Endothelial cell of umbilical vein (primary cell): ENCODE measurements around the gene AUTS2. TPM values are rescaled to one million over a fixed set of nuclear protein-coding genes. Genes with fewer than 3 reads are reported as not detected.

Source experiments
- BruUV-seq: library from RNA; stranded (reverse); fragments of 400-500 nt; replicated peaks from 2 replicates; lab custom pipeline; 2021; lab: Mats Ljungman, UMichigan
- CTCF ChIA-PET: fragments of 300-600, 350-600 bp; sonication (Branson Sonifier 250); formaldehyde crosslinking; loops from one replicate; lab custom pipeline; 2021; ENCODE audit warnings: antibody characterized with exemption, inconsistent platforms; lab: Charles Lee
- POLR2A ChIA-PET: fragments of 300-600, 350-600 bp; sonication (Branson Sonifier 250); formaldehyde crosslinking; loops from one replicate; lab custom pipeline; 2021; ENCODE audit warnings: antibody characterized with exemption, inconsistent platforms; lab: Charles Lee
- DNase-seq: peaks from one replicate; pipeline ENCODE4 v3.0.0-alpha.2; 2011; ENCODE audit warnings: low read depth, low spot score
- FAIRE-seq: peaks from 2 replicates; lab custom pipeline; 2011; peaks lifted over from hg19 to GRCh38; lab: Jason Lieb, UNC
- H2AFZ ChIP-seq: 2 replicates; pipeline ENCODE4 v1.6.0; 2012; ENCODE audit warnings: low read depth, low read length, control low read depth, inconsistent platforms
- H3K27ac ChIP-seq: 2 replicates; pipeline ENCODE4 v1.5.1; 2011; ENCODE audit warnings: low read depth, mild to moderate bottlenecking, control low read depth, low read length, moderate library complexity; ENCODE audit not compliant: insufficient read depth
- H3K27me3 ChIP-seq, 2 experiments: 2 replicates each; pipeline versions ENCODE4 v1.6.0 to v1.6.1; 2011; ENCODE audit warnings: low read length in 2 of 2, mixed read lengths in 1 of 2; ENCODE audit not compliant: control insufficient read depth in 2 of 2, insufficient read depth in 2 of 2
- H3K36me3 ChIP-seq, 2 experiments: 2 replicates in 1 of 2; 3 replicates in 1 of 2; pipeline ENCODE4 v1.5.1; 2011; ENCODE audit warnings: low read length in 2 of 2, mild to moderate bottlenecking in 1 of 2, moderate library complexity in 1 of 2; ENCODE audit not compliant: control insufficient read depth in 2 of 2, insufficient read depth in 2 of 2; ENCODE audit errors: extremely low read depth in 1 of 2
- H3K4me1 ChIP-seq: 3 replicates; pipeline ENCODE4 v1.5.1; 2011; ENCODE audit warnings: mild to moderate bottlenecking, low read length; ENCODE audit not compliant: control insufficient read depth, insufficient read depth; ENCODE audit errors: extremely low read depth
- H3K4me2 ChIP-seq: 2 replicates; pipeline ENCODE4 v1.6.1; 2011; ENCODE audit warnings: low read length, control low read depth, mixed read lengths; ENCODE audit not compliant: insufficient read depth
- H3K4me3 ChIP-seq, 3 experiments: fragments of 200-600 bp in 1 of 3; sonication (generic), shearing (Covaris generic) in 1 of 3; replicated peaks in 1 of 3; 2 replicates each; pipeline ENCODE4 v1.5.1; 2011 to 2016; ENCODE audit warnings: control low read depth in 3 of 3, low read length in 3 of 3, mild to moderate bottlenecking in 2 of 3, inconsistent platforms in 1 of 3, low read depth in 1 of 3, moderate library complexity in 1 of 3; ENCODE audit not compliant: insufficient read depth in 1 of 3
- H3K79me2 ChIP-seq: 2 replicates; pipeline ENCODE4 v1.6.0; 2012; ENCODE audit warnings: low read length, inconsistent platforms; ENCODE audit not compliant: control insufficient read depth, insufficient read depth
- H3K9ac ChIP-seq: replicated peaks from 2 replicates; pipeline ENCODE3; 2011; ENCODE audit warnings: low read length, control low read depth; ENCODE audit not compliant: insufficient read depth; ENCODE audit errors: extremely low read depth
- H3K9me1 ChIP-seq: replicated peaks from 3 replicates; pipeline ENCODE4 v1.6.0; 2011; ENCODE audit warnings: mild to moderate bottlenecking, low read length; ENCODE audit not compliant: control insufficient read depth, insufficient read depth; ENCODE audit errors: extremely low read depth
- H3K9me3 ChIP-seq: replicated peaks from 2 replicates; pipeline ENCODE4 v1.5.1; 2012; ENCODE audit warnings: low read length, inconsistent platforms; ENCODE audit not compliant: control insufficient read depth, insufficient read depth
- H4K20me1 ChIP-seq: replicated peaks from 2 replicates; pipeline ENCODE3; 2011; ENCODE audit warnings: mild to moderate bottlenecking, low read length; ENCODE audit not compliant: control insufficient read depth, insufficient read depth; ENCODE audit errors: extremely low read depth
- CTCF ChIP-seq, 2 donors: IDR thresholded peaks; 1 replicate in 1 of 2; 2 replicates in 1 of 2; pipeline ENCODE4 v1.5.1; 2011; ENCODE audit warnings: low read length in 2 of 2, mild to moderate bottlenecking in 2 of 2, moderate library complexity in 2 of 2, control low read depth in 1 of 2, inconsistent platforms in 1 of 2, low read depth in 1 of 2; ENCODE audit not compliant: insufficient read depth in 1 of 2; ENCODE audit errors: extremely low read depth in 1 of 2
- EZH2 ChIP-seq: IDR thresholded peaks from 2 replicates; pipeline ENCODE4 v1.6.1; 2012; ENCODE audit warnings: borderline replicate concordance, low read depth, mild to moderate bottlenecking, moderate library complexity, low read length, inconsistent platforms; ENCODE audit not compliant: severe bottlenecking
- FOS ChIP-seq: IDR thresholded peaks from 2 replicates; pipeline ENCODE4 v1.6.1; 2011; ENCODE audit warnings: mild to moderate bottlenecking, low read length, moderate library complexity, borderline replicate concordance; ENCODE audit not compliant: insufficient read depth
- GATA2 ChIP-seq: IDR thresholded peaks from 2 replicates; pipeline ENCODE4 v1.7.0; 2011; ENCODE audit warnings: low read depth, mild to moderate bottlenecking, moderate library complexity, mixed read lengths, low read length; ENCODE audit not compliant: insufficient read length, insufficient read depth
- JUN ChIP-seq: IDR thresholded peaks from 2 replicates; pipeline ENCODE4 v1.6.1; 2011; ENCODE audit warnings: borderline replicate concordance, low read depth; ENCODE audit not compliant: insufficient read length, insufficient read depth
- MAX ChIP-seq: IDR thresholded peaks from 2 replicates; pipeline ENCODE4 v1.6.1; 2011; ENCODE audit not compliant: insufficient read depth, insufficient read length
- MYC ChIP-seq: IDR thresholded peaks from one replicate; pipeline ENCODE4 v1.6.1; 2011; ENCODE audit warnings: mild to moderate bottlenecking, low read depth, low read length
- POLR2A ChIP-seq: IDR thresholded peaks from 2 replicates; pipeline ENCODE4 v1.6.1; 2012; ENCODE audit warnings: low read depth, mild to moderate bottlenecking, control low read depth, low read length
- POLR2AphosphoS5 ChIP-seq: IDR thresholded peaks from 2 replicates; pipeline ENCODE4 v1.6.1; 2012; ENCODE audit warnings: low read depth, mild to moderate bottlenecking, control low read depth, low read length, moderate library complexity; ENCODE audit not compliant: insufficient read depth
- dilution Hi-C: fragments of 300-500 bp; cut with MboI; formaldehyde crosslinking; loops from one replicate; pipeline ENCODE4 v1.15.0; 2019; ENCODE audit warnings: low sequenced_read_pairs; ENCODE audit not compliant: extremely low pct_ligation_motif_present
- intact Hi-C: fragments of 100-400 bp; cut with micrococcal nuclease; formaldehyde crosslinking; loops from one replicate; pipeline ENCODE4 v1.10.0; 2022
- polyA plus RNA-seq, 4 experiments: library from polyadenylated mRNA; depleted of rRNA in 3 of 4; stranded (reverse) in 3 of 4; unstranded in 1 of 4; fragments of >200 nt; gene quantifications; 2 replicates each; pipeline versions ENCODE4 v1.2.1 to v1.2.3, GENCODE V29; 2011 to 2012; ENCODE audit warnings: missing spikeins in 1 of 4
- total RNA-seq: library from RNA; stranded (reverse); gene quantifications from 2 replicates; pipeline ENCODE4 v1.2.3, GENCODE V29; 2021

Gene AUTS2
- total and polyA plus RNA-seq, 2 donors (not counting 3 experiments of a cell fraction or from before 2014, with no cell fraction given), result 0.59 to 8.0 TPM

- H3K27me3 ChIP-seq, result no peaks in the 10 kb centered on the region
- FAIRE-seq, result no peak
- intact Hi-C loops, result no loop called here
These were observed 1029.2 kb downstream of the AUTS2 start for GRCh38 chr7:70627461-70627860.

More at GRCh38 chr7:70627461-70627860, 1029.2 kb downstream of the AUTS2 start:
- Histone ChIP-seq H3K79me2 (no peaks in the 10 kb centered on the region), H3K4me1 (no peaks in the 10 kb centered on the region), H3K27ac (no peak overlapping the region), H3K9me3 (peaks cover 1% of the 10 kb centered on the region), H3K36me3 (no peaks in the 10 kb centered on the region), H3K4me2 (no peak overlapping the region), H3K9me1 (no peaks in the 10 kb centered on the region), H3K9ac (no peak overlapping the region), H2AFZ (no peak overlapping the region), H4K20me1 (no peaks in the 10 kb centered on the region), H3K4me3 (no peak overlapping the region)
- ChIA-PET CTCF (no interaction called here), POLR2A (no interaction called here)
- TF ChIP-seq MAX, result no peak
- TF ChIP-seq POLR2AphosphoS5, result no peak
- no peak for TF ChIP-seq EZH2
- TF ChIP-seq CTCF (IDR thresholded peaks at IDR 0.05; ENCODE audit: extremely low read depth in 1 of 2, insufficient read depth in 1 of 2, low read depth in 1 of 2, low read length in 2 of 2), result no peak
- TF ChIP-seq GATA2, result no peak
- TF ChIP-seq POLR2A, result no peak
- TF ChIP-seq JUN, result no peak
- TF ChIP-seq MYC, result no peak
- no peak for TF ChIP-seq FOS
- BruUV-seq, result no TSS peak
- dilution Hi-C loops, result no loop called here
- DNase-seq, result no peak
